ENCODE data around the gene DAND5.

DNA sequence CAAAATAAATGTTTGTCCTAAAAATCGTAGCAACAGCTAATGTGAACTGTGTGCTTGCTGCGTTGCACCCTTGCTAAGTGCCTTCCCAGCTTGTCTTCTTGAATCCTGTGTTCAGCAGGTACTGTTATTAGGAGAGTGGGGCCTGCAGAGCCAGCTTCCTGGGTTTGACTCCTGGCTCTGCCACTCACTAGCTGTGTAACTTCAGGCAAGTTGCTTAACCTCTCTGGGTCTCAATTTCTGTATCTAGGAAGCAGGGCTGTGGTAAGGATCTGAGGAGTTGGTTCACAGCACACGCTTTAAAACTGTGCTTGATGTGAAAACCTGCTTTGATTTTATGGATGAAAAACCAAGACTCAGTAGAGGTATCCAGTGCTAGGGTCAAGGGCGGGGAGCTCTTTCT, 35.9 kb downstream of the DAND5 start:
- TF ChIP-seq, protein P1, sequence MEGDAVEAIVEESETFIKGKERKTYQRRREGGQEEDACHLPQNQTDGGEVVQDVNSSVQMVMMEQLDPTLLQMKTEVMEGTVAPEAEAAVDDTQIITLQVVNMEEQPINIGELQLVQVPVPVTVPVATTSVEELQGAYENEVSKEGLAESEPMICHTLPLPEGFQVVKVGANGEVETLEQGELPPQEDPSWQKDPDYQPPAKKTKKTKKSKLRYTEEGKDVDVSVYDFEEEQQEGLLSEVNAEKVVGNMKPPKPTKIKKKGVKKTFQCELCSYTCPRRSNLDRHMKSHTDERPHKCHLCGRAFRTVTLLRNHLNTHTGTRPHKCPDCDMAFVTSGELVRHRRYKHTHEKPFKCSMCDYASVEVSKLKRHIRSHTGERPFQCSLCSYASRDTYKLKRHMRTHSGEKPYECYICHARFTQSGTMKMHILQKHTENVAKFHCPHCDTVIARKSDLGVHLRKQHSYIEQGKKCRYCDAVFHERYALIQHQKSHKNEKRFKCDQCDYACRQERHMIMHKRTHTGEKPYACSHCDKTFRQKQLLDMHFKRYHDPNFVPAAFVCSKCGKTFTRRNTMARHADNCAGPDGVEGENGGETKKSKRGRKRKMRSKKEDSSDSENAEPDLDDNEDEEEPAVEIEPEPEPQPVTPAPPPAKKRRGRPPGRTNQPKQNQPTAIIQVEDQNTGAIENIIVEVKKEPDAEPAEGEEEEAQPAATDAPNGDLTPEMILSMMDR (IDR thresholded peaks at IDR 0.05): no peak
- no peak for TF ChIP-seq POLR2AphosphoS5 (IDR thresholded peaks at IDR 0.05)
